Activated CD8-positive, alpha-beta memory T cell treated with anti-CD3 and anti-CD28 coated beads, Interleukin-2, amount 50 U/mL, for 1 hour (primary cell): Measurements from ENCODE around the gene OBI1.
"Not testable (repeated sequence)": the region's sequence is repeated elsewhere in the genome, so short reads cannot be mapped to it uniquely, and the experiment has no call there.

ENCODE experiments used
- DNase-seq: peaks from one replicate; pipeline ENCODE4 v3.0.0-alpha.2; 2020; ENCODE audit errors: extremely low read depth

Gene OBI1

DNA sequence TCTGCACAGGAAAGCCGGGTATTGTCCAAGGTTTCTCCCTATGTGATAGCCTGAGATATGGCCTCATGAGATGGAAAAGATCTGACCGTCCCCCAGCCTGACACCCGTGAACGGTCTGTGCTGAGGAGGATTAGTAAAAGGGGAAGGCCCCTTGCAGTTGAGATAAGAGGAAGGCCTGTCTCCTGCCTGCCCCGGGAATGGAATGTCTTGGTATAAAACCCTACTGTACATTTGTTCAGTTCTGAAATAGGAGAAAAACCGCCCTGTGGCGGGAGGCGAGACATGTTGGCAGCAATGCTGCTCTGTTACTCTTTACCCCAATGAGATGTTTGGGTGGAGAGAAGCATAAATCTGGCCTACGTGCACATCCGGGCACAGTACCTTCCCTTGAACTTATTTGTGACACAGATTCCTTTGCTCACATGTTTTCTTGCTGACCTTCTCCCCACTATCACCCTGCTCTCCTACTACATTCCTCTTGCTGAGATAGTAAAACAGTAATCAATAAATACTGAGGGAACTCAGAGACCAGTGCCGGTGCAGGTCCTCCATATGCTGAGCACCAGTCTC lies 11.8 kb downstream of the OBI1 start:
- not testable (repeated sequence) for DNase-seq

DNA sequence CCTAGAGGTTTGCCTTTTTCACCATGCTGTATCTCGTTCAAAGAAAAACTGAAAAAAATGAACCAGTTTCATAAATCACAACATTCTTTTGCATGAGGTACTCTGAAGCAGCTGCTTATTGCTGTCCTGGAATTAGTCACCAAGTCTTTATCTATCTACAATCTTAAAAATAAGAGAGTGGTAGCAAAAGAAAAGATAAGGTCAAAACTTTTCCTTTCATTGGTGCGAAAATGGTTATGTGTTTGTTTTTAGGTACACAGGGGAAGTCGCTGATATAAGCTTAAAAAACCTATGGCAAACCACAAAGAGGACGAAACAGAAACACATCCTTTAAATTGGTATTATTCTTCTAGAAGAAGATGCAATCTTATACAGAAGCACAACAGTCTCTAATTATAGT lies 20.7 kb downstream of the OBI1 start:
- no peak for DNase-seq

DNA sequence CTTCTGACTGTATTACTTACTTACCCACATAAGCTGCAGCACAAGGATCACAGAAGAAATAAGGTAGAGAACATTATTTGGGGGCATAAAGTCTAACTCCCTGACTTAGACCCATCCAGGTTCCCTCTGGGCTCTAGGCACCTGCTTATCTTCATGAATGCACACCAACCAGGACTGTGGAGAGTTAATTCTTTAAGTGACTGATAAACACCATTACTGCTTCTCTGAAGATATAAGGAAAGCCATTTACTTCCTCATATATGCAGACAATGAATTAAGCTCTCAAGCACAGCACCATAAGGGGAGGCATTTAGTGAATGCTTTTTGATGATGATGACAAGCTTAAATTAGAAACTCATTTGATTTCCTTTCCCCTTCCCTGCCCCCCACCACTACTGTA lies 22.5 kb downstream of the OBI1 start:
- DNase-seq, result no peak

DNA sequence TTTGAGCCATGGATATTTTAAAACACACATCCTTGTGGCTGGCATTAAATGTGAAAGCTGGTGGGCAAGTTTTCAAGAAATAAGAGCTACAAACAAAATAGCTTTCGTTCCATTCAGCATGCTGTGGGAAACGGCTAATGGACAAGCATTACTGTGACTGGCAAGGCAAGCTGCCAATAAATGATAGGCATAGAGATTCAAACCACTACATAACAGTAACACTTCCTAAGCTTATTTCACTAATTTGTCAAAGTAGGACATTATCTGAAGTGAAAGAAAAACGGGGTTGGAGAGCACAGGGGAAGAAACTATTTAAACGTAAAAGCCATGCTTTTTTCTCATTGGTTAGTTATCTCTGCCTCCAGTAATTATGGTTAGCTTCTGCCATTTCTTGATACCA lies 26.0 kb downstream of the OBI1 start:
- DNase-seq, result no peak

- no peak for DNase-seq
These were observed 27.9 kb downstream of the OBI1 start for GRCh38 chr13:78631077-78631476.

DNA sequence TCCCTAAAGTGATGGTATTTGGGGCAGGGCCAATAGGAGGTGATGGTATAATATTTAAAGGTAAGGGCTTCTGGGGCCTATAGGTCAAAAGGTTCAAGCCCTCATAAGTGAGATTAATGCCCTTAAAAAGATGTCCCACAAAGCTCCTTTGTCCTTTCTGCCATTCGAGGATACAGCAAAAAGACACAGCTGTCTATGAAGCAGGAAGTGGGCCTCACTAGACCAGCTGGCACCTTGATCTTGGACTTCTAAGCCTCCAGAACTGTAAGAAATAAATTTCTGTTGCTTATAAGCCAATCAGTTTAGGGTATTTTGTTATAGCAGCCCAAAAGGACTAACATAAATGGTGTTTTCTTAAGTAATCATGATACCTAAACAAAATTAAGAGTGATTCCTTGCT lies 28.4 kb downstream of the OBI1 start:
- DNase-seq, result no peak

GRCh38 chr13:78625384-78625783 lies 33.6 kb downstream of the OBI1 start:
- DNase-seq, result no peak

- DNase-seq, result no peak
These were observed 35.8 kb downstream of the OBI1 start for GRCh38 chr13:78623132-78623531.

GRCh38 chr13:78620936-78621470 lies 38.0 kb downstream of the OBI1 start:
- no peak for DNase-seq

- no peak for DNase-seq
These were observed 40.5 kb downstream of the OBI1 start for GRCh38 chr13:78618411-78618810.

DNA sequence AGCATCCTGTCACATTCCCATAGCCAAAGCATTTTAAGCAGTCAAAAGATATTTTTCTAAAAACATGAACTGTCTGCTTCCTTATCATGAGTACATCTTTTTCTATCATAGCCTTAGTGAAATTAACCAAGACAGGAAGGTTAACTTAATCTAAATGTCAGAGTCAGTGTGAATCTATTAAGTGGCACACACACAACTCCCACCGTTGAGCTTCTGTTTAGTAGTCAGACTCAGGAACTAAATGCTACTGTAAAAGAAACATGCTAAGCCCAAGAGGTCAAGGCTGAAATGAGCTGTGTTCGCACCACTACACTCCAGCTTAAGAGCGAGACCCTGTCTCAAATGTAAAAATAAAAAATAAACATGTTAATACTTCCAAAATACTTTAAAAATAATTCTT lies 47.9 kb downstream of the OBI1 start:
- no peak for DNase-seq

DNA sequence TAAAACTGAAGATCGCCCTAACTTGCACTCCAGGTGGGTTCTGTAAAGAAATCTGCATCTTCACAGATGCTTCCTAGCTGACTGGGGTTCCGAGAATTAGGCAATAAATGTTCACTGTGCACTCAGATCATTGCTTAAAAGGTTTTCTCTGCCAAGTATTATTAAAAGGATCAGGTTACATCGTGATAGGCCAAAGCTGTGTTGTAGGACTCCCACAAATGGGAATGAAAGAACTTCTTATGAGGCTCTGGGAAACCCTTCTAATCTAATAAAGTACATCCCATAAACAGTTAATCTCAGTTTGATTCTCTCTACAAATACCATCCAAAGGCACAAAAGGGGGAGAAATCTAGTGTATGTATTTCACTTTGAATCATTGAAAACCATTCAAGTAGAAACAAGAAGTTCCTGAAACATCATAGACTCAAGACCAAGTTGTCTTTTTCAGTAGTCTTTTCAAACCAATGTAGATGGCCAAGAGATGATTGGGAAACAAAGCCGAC lies 48.5 kb downstream of the OBI1 start:
- no peak for DNase-seq

DNA sequence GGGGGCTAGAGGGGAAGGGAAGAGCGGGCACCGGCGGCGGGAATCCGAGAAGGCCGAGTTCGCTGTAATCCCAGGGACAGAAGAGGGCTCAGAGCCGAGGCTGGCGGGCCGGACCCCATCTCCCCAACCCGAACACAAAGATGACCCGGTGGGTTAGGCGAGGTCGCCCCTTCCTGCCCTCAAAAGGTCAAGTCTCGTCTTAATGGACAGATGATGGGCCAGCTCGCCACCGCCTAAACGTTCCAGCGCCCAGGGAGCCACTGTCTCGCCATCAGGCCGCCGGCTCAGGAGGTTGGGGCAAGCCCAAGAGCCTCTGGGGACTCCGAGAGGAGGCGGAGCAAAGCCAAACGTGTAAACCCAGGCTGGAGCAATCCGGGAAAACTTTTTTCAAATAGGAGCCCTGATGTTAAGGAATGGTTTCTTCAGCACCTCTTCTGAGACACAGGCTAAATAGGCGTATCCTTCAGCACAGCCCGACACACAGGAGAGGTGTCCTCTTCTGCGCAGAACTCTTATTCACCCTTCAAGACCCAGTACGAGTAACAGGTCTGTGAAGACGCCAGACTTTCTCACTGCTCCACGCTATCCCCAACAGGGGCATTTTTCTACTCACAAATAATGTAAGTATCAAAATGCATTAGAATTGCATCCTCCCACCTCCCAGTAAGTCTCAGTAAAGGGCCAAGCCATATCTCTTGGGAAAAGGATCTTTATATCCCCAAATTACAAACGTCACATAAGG lies 49.3 kb downstream of the OBI1 start:
- DNase-seq, result no peak

- DNase-seq, result no peak
These were observed 50.1 kb downstream of the OBI1 start for GRCh38 chr13:78608688-78609463.

- DNase-seq, result no peak
These were observed 50.7 kb downstream of the OBI1 start for GRCh38 chr13:78608252-78608687.

GRCh38 chr13:78607409-78608251 lies 51.3 kb downstream of the OBI1 start:
- DNase-seq, result no peak

GRCh38 chr13:78606471-78607408 lies 52.2 kb downstream of the OBI1 start:
- DNase-seq, result no peak

- no peak for DNase-seq
These were observed 54.0 kb downstream of the OBI1 start for GRCh38 chr13:78604782-78605611.

DNA sequence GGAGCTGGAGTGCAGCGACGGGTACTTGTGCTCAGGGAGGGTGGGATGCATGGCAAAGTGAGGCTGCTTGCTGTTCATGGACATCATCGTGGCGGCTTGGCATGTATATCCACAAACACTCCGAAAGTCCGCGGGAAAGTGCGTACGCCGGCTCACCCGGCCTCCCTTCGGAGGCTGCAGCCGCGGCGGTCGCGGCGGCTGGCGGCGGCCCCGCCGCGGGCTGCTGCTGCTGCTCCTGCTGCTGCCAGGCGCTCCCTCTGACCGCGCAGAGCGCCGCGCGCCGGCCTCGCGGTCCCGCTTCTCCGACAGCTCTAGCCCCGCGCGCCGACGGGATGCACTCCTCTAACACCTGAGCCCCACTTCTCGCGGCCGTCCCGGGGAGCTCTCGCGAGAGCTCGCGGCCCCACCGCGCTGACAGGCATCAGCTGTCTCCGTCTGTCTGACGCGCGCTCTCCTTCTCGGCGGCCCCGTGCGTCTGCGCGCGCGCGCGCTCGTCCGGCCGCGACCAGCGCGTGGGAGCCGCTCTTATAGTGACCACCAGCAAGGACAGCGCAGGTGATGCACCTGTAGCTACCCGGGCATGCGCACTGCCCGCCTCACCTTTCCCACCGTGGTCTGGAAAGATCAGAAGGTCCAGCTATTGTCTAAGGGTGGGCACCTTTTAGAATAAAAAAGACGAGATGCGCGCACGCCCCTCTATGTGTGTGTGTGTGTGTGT lies 55.6 kb downstream of the OBI1 start, which contains the start of gene POU4F1:
TSS of gene POU4F1 (minus strand) at position 313 of the 718 bp plus-strand sequence. CDS start at position 87, 226 bp downstream.
- DNase-seq, result no peak
